ENCODE results near the gene LUC7L. TPM values are rescaled to one million over a fixed set of nuclear protein-coding genes. Genes with fewer than 3 reads are reported as not detected.

The LUC7L gene
- total and polyA plus RNA-seq, 2 of the 8 experiments (the other 6 are each of a cell fraction or from before 2014, with no cell fraction given) = 49.7 to 129 TPM

DNA sequence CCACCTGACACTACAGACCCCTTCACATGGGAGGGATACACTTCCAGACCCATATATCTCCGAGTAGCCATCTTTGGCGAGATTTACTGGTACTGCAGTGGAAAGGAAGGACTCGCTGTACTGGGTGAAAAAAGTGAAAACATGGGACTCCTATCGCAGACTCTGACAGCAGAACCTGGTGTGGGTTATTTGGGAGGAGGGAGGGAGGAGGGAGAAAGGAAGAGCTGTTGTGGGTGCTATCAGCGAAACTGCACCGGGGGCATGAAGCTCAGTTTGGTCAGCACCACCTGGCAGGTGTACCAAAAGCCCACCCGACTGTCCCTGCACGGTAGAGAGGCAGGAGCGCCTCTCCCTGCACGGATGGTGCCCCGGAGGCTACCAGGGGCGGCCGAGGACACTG lies 44.0 kb downstream of the LUC7L start:
- Histone ChIP-seq H3K23ac (ENCODE audit: insufficient read length) (no peak overlapping the region), H3K4ac (replicated peaks; ENCODE audit: insufficient read length, low read depth, low read length) (no peak overlapping the region), H3K9me3 (ENCODE audit: insufficient read depth in 2 of 2, low read depth in 1 of 2, low read length in 1 of 2) (peaks cover 0 to 3% of the 10 kb centered on the region in 2 experiments; a peak in 1 of 4 replicates), H2BK120ac (replicated peaks; ENCODE audit: low read depth, low read length) (no peak overlapping the region), H3K9ac (replicated peaks in 1 of 4; ENCODE audit: extremely low read depth in 1 of 4, low read depth in 3 of 4, low read length in 3 of 4) (no peak overlapping the region), H3K23me2 (ENCODE audit: low read depth, low read length) (peaks cover 9% of the 10 kb centered on the region; the same call in 1 of the 2 replicates), H3K27ac (ENCODE audit: low read depth, low read length) (no peak overlapping the region), H2AK5ac (ENCODE audit: low read depth, low read length) (no peak overlapping the region), H2AFZ (ENCODE audit: low read length) (no peak overlapping the region), H2BK12ac (ENCODE audit: low read depth, low read length) (no peak overlapping the region), H3K79me1 (ENCODE audit: low read depth, low read length) (no peaks in the 10 kb centered on the region; the same call in 1 of the 2 replicates), H4K5ac (ENCODE audit: insufficient read length, low read depth, low read length) (no peak overlapping the region), H2BK15ac (ENCODE audit: low read length) (no peak overlapping the region), H2BK20ac (ENCODE audit: low read length) (no peak overlapping the region), H3K4me2 (ENCODE audit: insufficient read depth in 1 of 2, low read depth in 2 of 2, low read length in 2 of 2) (no peak overlapping the region), H4K20me1 (replicated peaks in 1 of 2; ENCODE audit: control insufficient read depth in 1 of 2, insufficient read depth in 2 of 2, low read length in 2 of 2) (peaks cover 7 to 9% of the 10 kb centered on the region in 2 experiments), H3K79me2 (ENCODE audit: control insufficient read depth in 1 of 2, insufficient read depth in 2 of 2, low read length in 2 of 2) (no peaks in the 10 kb centered on the region), H3K18ac (ENCODE audit: extremely low read depth, low read length) (no peak overlapping the region), H4K91ac (replicated peaks; ENCODE audit: insufficient read length, low read length) (no peak overlapping the region), H3K27me3 (replicated peaks in 1 of 4; ENCODE audit: control insufficient read depth in 3 of 4, extremely low read depth in 1 of 4, insufficient read depth in 3 of 4, low read length in 3 of 4) (peaks cover 4 to 10% (median 8%) of the 10 kb centered on the region in 4 experiments; a peak in 6 of 7 replicates), H3K14ac (ENCODE audit: insufficient read length) (no peak overlapping the region), H4K8ac (ENCODE audit: extremely low read depth, insufficient read depth, low read length) (no peak overlapping the region), H3K56ac (replicated peaks; ENCODE audit: insufficient read length, low read depth, low read length) (no peak overlapping the region), H3K4me1 (replicated peaks in 1 of 4; ENCODE audit: control insufficient read depth in 3 of 4, insufficient read depth in 4 of 4, low read length in 3 of 4) (peaks cover 0 to 5% (median 3%) of the 10 kb centered on the region in 4 experiments; a peak in 4 of 7 replicates), H3K4me3 (ENCODE audit: extremely low read depth in 1 of 4, insufficient read depth in 2 of 4, low read depth in 3 of 4, low read length in 4 of 4) (no peak overlapping the region), H3K36me3 (ENCODE audit: control insufficient read depth in 2 of 4, insufficient read depth in 4 of 4, low read length in 3 of 4) (peaks cover 15 to 31% (median 26%) of the 10 kb centered on the region in 4 experiments; a peak in 7 of 8 replicates), H2BK5ac (ENCODE audit: low read depth, low read length) (no peak overlapping the region)
- 98% methylated on average over 11 of the region's 13 CpGs; no CpG with 5 or more reads in 1 of the 2 experiments for WGBS, 2 experiments (ENCODE audit: extremely low coverage in 1 of 2, insufficient coverage in 1 of 2, insufficient read length in 1 of 2, insufficient replicate concordance in 2 of 2, low coverage in 1 of 2, low lambda C conversion rate in 2 of 2, missing lambda C conversion rate in 1 of 2)
- FAIRE-seq = no peak
- DNase-seq (ENCODE audit: low read depth in 1 of 2, low spot score in 2 of 2) = no peak
- CTCF ChIA-PET (ENCODE audit: partially characterized antibody) = interaction anchor here (0.9 to 1.2 kb wide), 2 partner anchors 43 to 67 kb away, joined by 3 read pairs; no protein-coding TSS in a partner anchor
- POLR2A ChIA-PET (ENCODE audit: partially characterized antibody) = interaction anchor here (1.0 to 1.1 kb wide), 3 partner anchors 15 to 81 kb away, joined by 3 to 4 read pairs (median 4); no protein-coding TSS in a partner anchor
- TF ChIP-seq NRF1 (IDR thresholded peaks at IDR 0.05; ENCODE audit: low read depth, low read length) (no peak), EGR1 (IDR thresholded peaks at IDR 0.05; ENCODE audit: borderline replicate concordance, low read depth, low read length) (no peak), SIN3A (conservative IDR thresholded peaks at IDR 0.05 in 1 of 2, IDR thresholded peaks at IDR 0.05 in 1 of 2; ENCODE audit: low read depth in 1 of 2, low read length in 2 of 2) (no peak), KDM4A (IDR thresholded peaks at IDR 0.05; ENCODE audit: low read depth, low read length, severe bottlenecking) (no peak), RAD21 (IDR thresholded peaks at IDR 0.05 in 1 of 2, conservative IDR thresholded peaks at IDR 0.05 in 1 of 2; ENCODE audit: low read depth in 2 of 2, low read length in 2 of 2) (no peak), EP300 (IDR thresholded peaks at IDR 0.05; ENCODE audit: borderline replicate concordance in 1 of 2, low read depth in 2 of 2, low read length in 2 of 2) (no peak), JUN (IDR thresholded peaks at IDR 0.05; ENCODE audit: low read depth, low read length) (no peak)
